Measurements from ENCODE around the gene OR6C3.
"Not testable (repeated sequence)": the region's sequence is repeated elsewhere in the genome, so short reads cannot be mapped to it uniquely, and the experiment has no call there.

OR6C3 gene

GRCh38 chr12:55330446-55330845 lies at the start of gene OR6C3:
Gene OR6C3, plus strand, starts transcription at chr12:55330746. Its CDS starts 955 bp downstream, at chr12:55331701.
- no peak for DNase-seq

GRCh38 chr12:55280991-55281390 lies 49.6 kb upstream of the OR6C3 start:
- DNase-seq: no peak

GRCh38 chr12:55289999-55290398 lies 40.5 kb upstream of the OR6C3 start:
- DNase-seq: no peak

GRCh38 chr12:55296469-55296868 lies 34.1 kb upstream of the OR6C3 start, which contains the start of gene OR6C6:
Gene OR6C6, minus strand, starts transcription at chr12:55296569. Its CDS starts 1,337 bp downstream, at chr12:55295232.
- DNase-seq: no peak

GRCh38 chr12:55314043-55314442 lies 16.5 kb upstream of the OR6C3 start, which contains the start of gene OR6C1:
Gene OR6C1, plus strand, starts transcription at chr12:55314343. Its CDS starts 6,257 bp downstream, at chr12:55320600.
- no peak for DNase-seq

- no peak for DNase-seq
Measured at GRCh38 chr12:55320201-55320600, 10.3 kb upstream of the OR6C3 start.

- DNase-seq: not testable (repeated sequence)
Measured at GRCh38 chr12:55325801-55326200, 4.7 kb upstream of the OR6C3 start.

GRCh38 chr12:55336002-55336401 lies 5.5 kb downstream of the OR6C3 start:
- DNase-seq: no peak

- DNase-seq: not testable (repeated sequence)
Measured at GRCh38 chr12:55355338-55355737, 24.8 kb downstream of the OR6C3 start.

- DNase-seq: no peak
Measured at GRCh38 chr12:55362675-55363074, 32.1 kb downstream of the OR6C3 start, which contains the start of gene OR6C75. Gene OR6C75, plus strand, starts transcription at chr12:55362975. Its CDS starts 2,136 bp downstream, at chr12:55365111.

- no peak for DNase-seq
Measured at GRCh38 chr12:55365086-55365485, 34.5 kb downstream of the OR6C3 start.

- DNase-seq: no peak
Measured at GRCh38 chr12:55372521-55372920, 42.0 kb downstream of the OR6C3 start.

Data from stimulated activated CD4-positive, alpha-beta T cell treated with anti-CD3 and anti-CD28 coated beads, Interleukin-2, amount 100 ng/mL, for 24 hours (primary cell).